Activated B cell treated with CpG ODN at 0.5 μM for 24 hours (primary cell): ENCODE measurements around the gene PIEZO2. TPM values are rescaled to one million over a fixed set of nuclear protein-coding genes. Genes with fewer than 3 reads are reported as not detected.

ENCODE experiments used
- ATAC-seq: fragments of 200-7000 bp; cut with Tn5 transposase; one replicate; pipeline ENCODE4 v1.10.0; 2021; ENCODE audit warnings: low read depth, mild to moderate bottlenecking, moderate library complexity
- CTCF ChIA-PET: fragments of 350-600 bp; sonication (Branson Sonifier 250); formaldehyde crosslinking; loops from one replicate; lab custom pipeline; 2021; ENCODE audit warnings: antibody characterized with exemption; lab: Charles Lee
- POLR2A ChIA-PET: fragments of 350-600 bp; sonication (Branson Sonifier 250); formaldehyde crosslinking; loops from one replicate; lab custom pipeline; 2021; ENCODE audit warnings: antibody characterized with exemption; lab: Charles Lee
- DNase-seq: peaks from one replicate; pipeline ENCODE4 v3.0.0; 2022
- H3K27ac Mint-ChIP-seq: one replicate; pipeline ENCODE4 v1.8.0; 2020; ENCODE audit warnings: mixed read lengths
- H3K27me3 Mint-ChIP-seq: one replicate; pipeline ENCODE4 v1.8.0; 2021; ENCODE audit warnings: mixed read lengths
- H3K36me3 Mint-ChIP-seq: one replicate; pipeline ENCODE4 v1.8.0; 2021; ENCODE audit warnings: low read depth, mixed read lengths
- H3K4me1 Mint-ChIP-seq: one replicate; pipeline ENCODE4 v1.8.0; 2021; ENCODE audit warnings: mixed read lengths
- H3K4me3 Mint-ChIP-seq: one replicate; pipeline ENCODE4 v1.8.0; 2020; ENCODE audit warnings: mild to moderate bottlenecking, mixed read lengths
- H3K9me3 Mint-ChIP-seq: one replicate; pipeline ENCODE4 v1.8.0; 2020; ENCODE audit warnings: mixed read lengths
- CTCF ChIP-seq: fragments of 200-600 bp; IDR thresholded peaks from one replicate; pipeline ENCODE4 v1.8.0; 2022; ENCODE audit warnings: antibody characterized with exemption, mild to moderate bottlenecking
- intact Hi-C: fragments of 100-400 bp; cut with micrococcal nuclease; formaldehyde crosslinking; loops from one replicate; pipeline ENCODE4 v1.15.1; 2024
- total RNA-seq: library from RNA; stranded (reverse); gene quantifications from 2 replicates; pipeline ENCODE4 v1.2.3, GENCODE V29; 2022

Gene PIEZO2
- total RNA-seq, 1 donor from 2014 or later, result not detected

- CTCF ChIA-PET, result no interaction called here
- H3K9me3 Mint-ChIP-seq, result peaks cover 7% of the 10 kb centered on the region
- no peak for TF ChIP-seq CTCF
- DNase-seq, result no peak
- no peaks in the 10 kb centered on the region for H3K36me3 Mint-ChIP-seq
- no peak for ATAC-seq
- POLR2A ChIA-PET, result no interaction called here
- no peaks in the 10 kb centered on the region for H3K27me3 Mint-ChIP-seq
- intact Hi-C loops, result no loop called here
- no peak overlapping the region for H3K4me3 Mint-ChIP-seq
- no peaks in the 10 kb centered on the region for H3K4me1 Mint-ChIP-seq
- H3K27ac Mint-ChIP-seq, result no peak overlapping the region
These were observed 78.1 kb downstream of the PIEZO2 start for GRCh38 chr18:11071300-11071699.

- TF ChIP-seq CTCF, result no peak
- ChIA-PET CTCF (no interaction called here), POLR2A (no interaction called here)
- DNase-seq (no peak), ATAC-seq (no peak)
- H3K36me3 Mint-ChIP-seq, result no peaks in the 10 kb centered on the region
- peaks cover 7% of the 10 kb centered on the region for H3K9me3 Mint-ChIP-seq
- no peak overlapping the region for H3K4me3 Mint-ChIP-seq
- H3K4me1 Mint-ChIP-seq, result no peaks in the 10 kb centered on the region
- H3K27me3 Mint-ChIP-seq, result no peaks in the 10 kb centered on the region
- H3K27ac Mint-ChIP-seq, result no peak overlapping the region
- intact Hi-C loops, result no loop called here
These were observed 78.8 kb downstream of the PIEZO2 start for GRCh38 chr18:11070593-11070992.

GRCh38 chr18:11066038-11066437 lies 83.3 kb downstream of the PIEZO2 start:
- CTCF ChIA-PET, result no interaction called here
- H3K27me3 Mint-ChIP-seq, result no peaks in the 10 kb centered on the region

GRCh38 chr18:11064727-11065460 lies 84.5 kb downstream of the PIEZO2 start:
- intact Hi-C loops, result no loop called here
- Mint-ChIP-seq H3K4me3 (no peak overlapping the region), H3K27me3 (no peaks in the 10 kb centered on the region), H3K4me1 (no peaks in the 10 kb centered on the region), H3K27ac (no peak overlapping the region), H3K36me3 (no peaks in the 10 kb centered on the region), H3K9me3 (peaks cover 7% of the 10 kb centered on the region)
- DNase-seq, result no peak
- ChIA-PET CTCF (no interaction called here), POLR2A (no interaction called here)
- no peak for TF ChIP-seq CTCF
- ATAC-seq, result no peak

More at GRCh38 chr18:11066038-11066437, 83.3 kb downstream of the PIEZO2 start:
- POLR2A ChIA-PET, result no interaction called here
- ATAC-seq (no peak), DNase-seq (no peak)
- no peaks in the 10 kb centered on the region for H3K36me3 Mint-ChIP-seq
- H3K9me3 Mint-ChIP-seq, result peaks cover 7% of the 10 kb centered on the region
- no peak overlapping the region for H3K27ac Mint-ChIP-seq
- intact Hi-C loops, result no loop called here
- TF ChIP-seq CTCF, result no peak
- H3K4me1 Mint-ChIP-seq, result no peaks in the 10 kb centered on the region
- H3K4me3 Mint-ChIP-seq, result no peak overlapping the region

- ChIA-PET CTCF (no interaction called here), POLR2A (no interaction called here)
- intact Hi-C loops, result no loop called here
- Mint-ChIP-seq H3K27ac (no peak overlapping the region), H3K9me3 (peaks cover 7% of the 10 kb centered on the region), H3K4me3 (no peak overlapping the region), H3K27me3 (no peaks in the 10 kb centered on the region), H3K36me3 (no peaks in the 10 kb centered on the region), H3K4me1 (no peaks in the 10 kb centered on the region)
- ATAC-seq (no peak), DNase-seq (no peak)
- no peak for TF ChIP-seq CTCF
These were observed 85.3 kb downstream of the PIEZO2 start for GRCh38 chr18:11064106-11064505.
